HCT116 (cell line): ENCODE measurements around the gene MYO16. TPM values are rescaled to one million over a fixed set of nuclear protein-coding genes. Genes with fewer than 3 reads are reported as not detected.

Experiments used
- ATAC-seq: fragments of 200-7000 bp; cut with Tn5 transposase; 2 replicates; pipeline ENCODE4 v1.9.1; 2020; ENCODE audit warnings: mild to moderate bottlenecking, moderate library complexity
- BruUV-seq: library from RNA; stranded (reverse); fragments of 400-500 nt; replicated peaks from 2 replicates; lab custom pipeline; 2021; lab: Mats Ljungman, UMichigan
- CTCF ChIA-PET: fragments of 300-600 bp; sonication (Branson Sonifier 250); formaldehyde crosslinking; loops from one replicate; lab custom pipeline; 2021; ENCODE audit warnings: antibody characterized with exemption; lab: Charles Lee
- POLR2A ChIA-PET: fragments of 300-600, 350-600 bp; sonication (Branson Sonifier 250); formaldehyde crosslinking; loops from one replicate; lab custom pipeline; 2021; ENCODE audit warnings: antibody characterized with exemption; lab: Charles Lee
- RAD21 ChIA-PET, 2 experiments: fragments of 300-600 bp; sonication (Branson Sonifier 250); formaldehyde crosslinking; loops; one replicate each; lab custom pipeline; 2023; ENCODE audit warnings: low total read pairs in 2 of 2; ENCODE audit not compliant: uncharacterized antibody in 2 of 2, unreplicated experiment in 2 of 2, low non-redundant PET in 1 of 2; lab: Charles Lee
- DNase-seq: peaks from one replicate; pipeline ENCODE4 v3.0.0-alpha.2; 2010; ENCODE audit warnings: low read depth, low spot score
- H2AFZ ChIP-seq: fragments of 200-600 bp; shearing (Covaris generic), sonication (generic); 2 replicates; pipeline ENCODE4 v1.6.1; 2017; ENCODE audit warnings: low read depth, mixed run types, mixed read lengths, antibody characterized with exemption, low read length; ENCODE audit not compliant: poor library complexity, severe bottlenecking
- H3K27ac ChIP-seq: 2 replicates; pipeline ENCODE4 v1.5.1; 2012; ENCODE audit warnings: low read depth, low read length
- H3K27me3 ChIP-seq: fragments of 200-600 bp; sonication (generic); 2 replicates; pipeline ENCODE4 v1.6.1; 2016; ENCODE audit warnings: mixed run types, low read length, mixed read lengths; ENCODE audit not compliant: insufficient read depth
- H3K36me3 ChIP-seq, 2 experiments: fragments of 200-500 bp in 1 of 2; fragments of 200-600 bp in 1 of 2; sonication (Bioruptor generic) in 1 of 2; sonication (generic) in 1 of 2; 2 replicates each; pipeline versions ENCODE4 v1.5.1 to v1.6.1; 2014 to 2016; ENCODE audit warnings: low read length in 2 of 2, inconsistent platforms in 1 of 2, mixed read lengths in 1 of 2, mixed run types in 1 of 2; ENCODE audit not compliant: insufficient read depth in 2 of 2, control insufficient read depth in 1 of 2
- H3K4me1 ChIP-seq, 2 experiments: fragments of 200-600 bp in 1 of 2; sonication (generic) in 1 of 2; 2 replicates each; pipeline versions ENCODE4 v1.5.1 to v1.6.1; 2012 to 2017; ENCODE audit warnings: low read length in 2 of 2, inconsistent platforms in 1 of 2, mild to moderate bottlenecking in 1 of 2, mixed read lengths in 1 of 2, mixed run types in 1 of 2, moderate library complexity in 1 of 2; ENCODE audit not compliant: insufficient read depth in 2 of 2, control insufficient read depth in 1 of 2
- H3K4me2 ChIP-seq: fragments of 200-600 bp; sonication (generic); 2 replicates; pipeline ENCODE4 v1.6.1; 2017; ENCODE audit warnings: mixed run types, low read length, mixed read lengths
- H3K4me3 ChIP-seq, 2 experiments: fragments of 200-600 bp in 1 of 2; sonication (generic) in 1 of 2; replicated peaks in 1 of 2; 2 replicates each; pipeline ENCODE4 v1.5.1; 2011 to 2016; ENCODE audit warnings: low read length in 2 of 2, control low read depth in 1 of 2, low read depth in 1 of 2, mild to moderate bottlenecking in 1 of 2, mixed read lengths in 1 of 2, mixed run types in 1 of 2
- H3K79me2 ChIP-seq: fragments of 200-600 bp; sonication (generic); 2 replicates; pipeline ENCODE4 v1.6.1; 2017; ENCODE audit warnings: mild to moderate bottlenecking, mixed run types, low read length, moderate library complexity, mixed read lengths; ENCODE audit not compliant: insufficient read depth
- H3K9ac ChIP-seq: fragments of 200-600 bp; sonication (generic); 2 replicates; pipeline ENCODE4 v1.6.1; 2016; ENCODE audit warnings: low read length, mixed read lengths
- H3K9me2 ChIP-seq: fragments of 200-600 bp; sonication (generic), shearing (Covaris generic); 2 replicates; pipeline ENCODE4 v1.6.1; 2017; ENCODE audit warnings: mixed run types, mild to moderate bottlenecking, moderate library complexity; ENCODE audit not compliant: insufficient read depth
- H3K9me3 ChIP-seq, 2 experiments: fragments of 200-500 bp in 1 of 2; fragments of 200-600 bp in 1 of 2; sonication (Bioruptor generic) in 1 of 2; sonication (generic) in 1 of 2; 2 replicates each; pipeline ENCODE4 v1.6.1; 2014 to 2017; ENCODE audit warnings: low read length in 2 of 2, mixed read lengths in 2 of 2, inconsistent platforms in 1 of 2, low read depth in 1 of 2, mild to moderate bottlenecking in 1 of 2, mixed run types in 1 of 2, moderate library complexity in 1 of 2; ENCODE audit not compliant: control insufficient read depth in 1 of 2, insufficient read depth in 1 of 2
- H4K20me1 ChIP-seq: fragments of 200-600 bp; sonication (generic), shearing (Covaris generic); 2 replicates; pipeline ENCODE4 v1.6.1; 2017; ENCODE audit warnings: mixed run types, mild to moderate bottlenecking, moderate library complexity; ENCODE audit not compliant: insufficient read depth
- CBX3 ChIP-seq: IDR thresholded peaks from 2 replicates; pipeline ENCODE4 v1.6.1; 2012; ENCODE audit warnings: low read depth
- CTCF ChIP-seq, 3 experiments: fragments of 200-600 bp in 1 of 3; sonication (generic) in 1 of 3; IDR thresholded peaks in 2 of 3; conservative IDR thresholded peaks in 1 of 3; 2 replicates each; pipeline ENCODE4 v1.5.1; 2012 to 2017; ENCODE audit warnings: low read depth in 2 of 3, low read length in 2 of 3, antibody characterized with exemption in 1 of 3, borderline replicate concordance in 1 of 3, control low read depth in 1 of 3, mild to moderate bottlenecking in 1 of 3, mixed read lengths in 1 of 3, mixed run types in 1 of 3, moderate library complexity in 1 of 3; ENCODE audit not compliant: insufficient read depth in 1 of 3
- EGR1 ChIP-seq: IDR thresholded peaks from 2 replicates; pipeline ENCODE4 v1.6.1; 2012; ENCODE audit warnings: low read depth
- JUND ChIP-seq: IDR thresholded peaks from 2 replicates; pipeline ENCODE4 v1.6.1; 2012
- POLR2A ChIP-seq: IDR thresholded peaks from 2 replicates; pipeline ENCODE4 v1.7.0; 2011; ENCODE audit warnings: borderline replicate concordance; ENCODE audit not compliant: insufficient read depth, insufficient read length; ENCODE audit errors: extremely low read depth
- SP1 ChIP-seq: IDR thresholded peaks from 2 replicates; pipeline ENCODE4 v1.6.1; 2012; ENCODE audit warnings: low read depth
- SRF ChIP-seq: IDR thresholded peaks from 2 replicates; pipeline ENCODE4 v1.6.1; 2012; ENCODE audit warnings: low read depth
- TCF7L2 ChIP-seq: IDR thresholded peaks from 2 replicates; pipeline ENCODE4 v1.7.0; 2011; ENCODE audit warnings: borderline replicate concordance, inconsistent platforms; ENCODE audit not compliant: insufficient read depth, insufficient read length; ENCODE audit errors: extremely low read depth
- YY1 ChIP-seq: IDR thresholded peaks from 2 replicates; pipeline ENCODE4 v1.6.1; 2011; ENCODE audit warnings: low read length, low read depth, moderate library complexity, mild to moderate bottlenecking; ENCODE audit not compliant: insufficient replicate concordance; ENCODE audit errors: extremely low read depth
- intact Hi-C: fragments of 100-400 bp; cut with micrococcal nuclease; formaldehyde crosslinking; loops from 2 replicates; pipeline ENCODE4 v1.10.0; 2022
- total RNA-seq: library from RNA; stranded (reverse); gene quantifications from one replicate; pipeline ENCODE4 v1.2.1, GENCODE V29; 2021; ENCODE audit not compliant: unreplicated experiment
- TF ChIP-seq, protein P1 (sequence below): IDR thresholded peaks from 2 replicates; pipeline ENCODE4 v1.6.1; 2012
- TF ChIP-seq, protein P2 (sequence below): IDR thresholded peaks from 2 replicates; pipeline ENCODE4 v1.6.1; 2011; ENCODE audit warnings: mild to moderate bottlenecking, low read length, moderate library complexity; ENCODE audit not compliant: insufficient replicate concordance; ENCODE audit errors: extremely low read depth

The MYO16 gene
- total RNA-seq, 1 experiment from 2014 or later = 0.07 TPM

DNA sequence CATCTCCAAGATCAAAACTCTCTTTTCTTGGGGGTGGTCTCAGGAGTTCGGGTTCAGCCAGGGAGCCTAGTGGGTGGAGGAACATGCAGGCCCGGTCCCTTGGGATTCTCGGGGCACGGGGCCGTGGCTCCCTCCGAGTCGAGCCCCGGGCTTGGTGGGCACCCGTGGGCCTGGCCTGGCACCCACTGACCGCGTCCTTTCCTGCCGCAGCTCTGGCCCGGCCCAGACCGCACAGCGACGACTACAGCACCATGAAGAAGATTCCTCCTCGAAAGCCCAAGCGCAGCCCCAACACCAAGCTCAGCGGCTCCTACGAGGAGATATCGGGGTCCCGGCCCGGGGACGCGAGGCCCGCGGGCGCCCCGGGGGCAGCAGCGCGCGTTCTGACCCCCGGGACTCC lies 510.6 kb downstream of the MYO16 start:
- ChIA-PET POLR2A (no interaction called here), RAD21 (no interaction called here), CTCF (no interaction called here)
- no peak overlapping the region for H3K27ac ChIP-seq
- BruUV-seq = no TSS peak
- H3K9ac ChIP-seq = no peak overlapping the region
- H3K79me2 ChIP-seq = no peaks in the 10 kb centered on the region
- H3K27me3 ChIP-seq = no peaks in the 10 kb centered on the region
- no peaks in the 10 kb centered on the region for H3K36me3 ChIP-seq
- no peak for DNase-seq
- intact Hi-C loops = loop anchor here (10.0 kb wide), 1 partner anchor 275 kb away; no protein-coding TSS in a partner anchor
- no peak overlapping the region for H3K4me2 ChIP-seq
- no peaks in the 10 kb centered on the region for H3K9me2 ChIP-seq
- no peaks in the 10 kb centered on the region for H3K9me3 ChIP-seq
- no peak overlapping the region for H3K4me3 ChIP-seq
- peaks cover 0 to 3% of the 10 kb centered on the region in 2 experiments; a peak in 1 of 4 replicates for H3K4me1 ChIP-seq
- H4K20me1 ChIP-seq = no peaks in the 10 kb centered on the region
- no peak overlapping the region for H2AFZ ChIP-seq
- no peak for TF ChIP-seq EGR1
- no peak for TF ChIP-seq CTCF (IDR thresholded peaks at IDR 0.05 in 2 of 3, conservative IDR thresholded peaks at IDR 0.05 in 1 of 3; ENCODE audit: borderline replicate concordance in 1 of 3, insufficient read depth in 1 of 3, low read depth in 2 of 3, low read length in 2 of 3)
- TF ChIP-seq, protein P1, sequence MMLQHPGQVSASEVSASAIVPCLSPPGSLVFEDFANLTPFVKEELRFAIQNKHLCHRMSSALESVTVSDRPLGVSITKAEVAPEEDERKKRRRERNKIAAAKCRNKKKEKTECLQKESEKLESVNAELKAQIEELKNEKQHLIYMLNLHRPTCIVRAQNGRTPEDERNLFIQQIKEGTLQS = no peak
- TF ChIP-seq CBX3 = no peak
- TF ChIP-seq JUND = no peak
- no peak for TF ChIP-seq SP1
- no peak for TF ChIP-seq SRF
- TF ChIP-seq, protein P2, sequence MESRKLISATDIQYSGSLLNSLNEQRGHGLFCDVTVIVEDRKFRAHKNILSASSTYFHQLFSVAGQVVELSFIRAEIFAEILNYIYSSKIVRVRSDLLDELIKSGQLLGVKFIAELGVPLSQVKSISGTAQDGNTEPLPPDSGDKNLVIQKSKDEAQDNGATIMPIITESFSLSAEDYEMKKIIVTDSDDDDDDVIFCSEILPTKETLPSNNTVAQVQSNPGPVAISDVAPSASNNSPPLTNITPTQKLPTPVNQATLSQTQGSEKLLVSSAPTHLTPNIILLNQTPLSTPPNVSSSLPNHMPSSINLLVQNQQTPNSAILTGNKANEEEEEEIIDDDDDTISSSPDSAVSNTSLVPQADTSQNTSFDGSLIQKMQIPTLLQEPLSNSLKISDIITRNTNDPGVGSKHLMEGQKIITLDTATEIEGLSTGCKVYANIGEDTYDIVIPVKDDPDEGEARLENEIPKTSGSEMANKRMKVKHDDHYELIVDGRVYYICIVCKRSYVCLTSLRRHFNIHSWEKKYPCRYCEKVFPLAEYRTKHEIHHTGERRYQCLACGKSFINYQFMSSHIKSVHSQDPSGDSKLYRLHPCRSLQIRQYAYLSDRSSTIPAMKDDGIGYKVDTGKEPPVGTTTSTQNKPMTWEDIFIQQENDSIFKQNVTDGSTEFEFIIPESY = no peak
- no peak for TF ChIP-seq YY1
- TF ChIP-seq TCF7L2 = no peak
- TF ChIP-seq POLR2A = no peak
- no peak for ATAC-seq
